K562 (cell line): ENCODE measurements around the gene MBOAT7. TPM values are rescaled to one million over a fixed set of nuclear protein-coding genes. Genes with fewer than 3 reads are reported as not detected.

Experiments
- COPS2 ChIP-seq: fragments of 450-650 bp; conservative IDR thresholded peaks from 2 replicates; pipeline ENCODE4 v1.6.1; 2016; ENCODE audit warnings: mild to moderate bottlenecking, moderate library complexity
- E2F6 ChIP-seq, 2 experiments: IDR thresholded peaks; 2 replicates each; pipeline ENCODE4 v1.6.1; 2011; ENCODE audit warnings: borderline replicate concordance in 1 of 2, control low read depth in 1 of 2, low read depth in 1 of 2, low read length in 1 of 2, mild to moderate bottlenecking in 1 of 2, mixed read lengths in 1 of 2, moderate library complexity in 1 of 2; ENCODE audit not compliant: insufficient read depth in 1 of 2, insufficient read length in 1 of 2, poor library complexity in 1 of 2, severe bottlenecking in 1 of 2; ENCODE audit errors: extremely low read depth in 1 of 2
- EP300 ChIP-seq: IDR thresholded peaks from 2 replicates; pipeline ENCODE4 v1.6.1; 2012; ENCODE audit warnings: low read length, improper control_type of control experiment
- HNRNPLL ChIP-seq: fragments of 200-400 bp; formaldehyde crosslinking; IDR thresholded peaks from 2 replicates; pipeline ENCODE4 v1.6.1; 2017; ENCODE audit warnings: low read length, low read depth, mild to moderate bottlenecking; ENCODE audit not compliant: poor library complexity, severe bottlenecking
- KDM5B ChIP-seq: fragments of 200-600 bp; sonication (generic); IDR thresholded peaks from 2 replicates; pipeline ENCODE4 v1.6.1; 2012; ENCODE audit warnings: low read depth, mild to moderate bottlenecking, moderate library complexity, low read length, control low read depth, inconsistent platforms; ENCODE audit not compliant: insufficient replicate concordance
- KLF1 ChIP-seq: fragments of 450-650 bp; IDR thresholded peaks from 2 replicates; pipeline ENCODE4 v1.6.1; 2016; ENCODE audit warnings: missing genetic modification characterization, missing compliant biosample characterization
- MTA3 ChIP-seq: fragments of 450-650 bp; formaldehyde crosslinking; IDR thresholded peaks from 2 replicates; pipeline ENCODE4 v1.6.1; 2017; ENCODE audit warnings: mild to moderate bottlenecking, borderline replicate concordance
- NCOA6 ChIP-seq: fragments of 450-650 bp; IDR thresholded peaks from 2 replicates; pipeline ENCODE4 v1.6.1; 2017; ENCODE audit warnings: mild to moderate bottlenecking
- NR2F6 ChIP-seq: fragments of 450-650 bp; formaldehyde crosslinking; IDR thresholded peaks from 2 replicates; pipeline ENCODE4 v1.4.0; 2020; ENCODE audit warnings: mild to moderate bottlenecking
- NUFIP1 ChIP-seq: fragments of 450-650 bp; IDR thresholded peaks from 2 replicates; pipeline ENCODE4 v1.6.1; 2018; ENCODE audit not compliant: partially characterized antibody
- PREB ChIP-seq: sonication (generic); formaldehyde crosslinking; IDR thresholded peaks from 2 replicates; pipeline ENCODE4 v1.8.1; 2023; ENCODE audit warnings: mild to moderate bottlenecking, missing genetic modification reagents
- SMAD4 ChIP-seq: fragments of 250-450 bp; sonication (Bioruptor Pico); conservative IDR thresholded peaks from 2 replicates; pipeline ENCODE4 v1.8.0; 2021; ENCODE audit warnings: inconsistent platforms, mild to moderate bottlenecking, moderate library complexity
- SUPT5H ChIP-seq: fragments of 450-650 bp; IDR thresholded peaks from 2 replicates; pipeline ENCODE4 v1.6.1; 2016
- TEAD1 ChIP-seq, 2 experiments: fragments of 450-650 bp in 1 of 2; sonication (generic) in 1 of 2; formaldehyde crosslinking; IDR thresholded peaks; 2 replicates each; pipeline versions ENCODE4 v1.4.0 to v1.8.0; 2020 to 2022; ENCODE audit warnings: mild to moderate bottlenecking in 2 of 2, missing genetic modification reagents in 1 of 2
- ZNF263 ChIP-seq: sonication (generic); formaldehyde crosslinking; IDR thresholded peaks from 2 replicates; pipeline ENCODE4 v1.8.0; 2022; ENCODE audit warnings: mild to moderate bottlenecking, missing genetic modification reagents, borderline replicate concordance
- ZNF282 ChIP-seq: sonication (generic); formaldehyde crosslinking; IDR thresholded peaks from 2 replicates; pipeline ENCODE4 v1.8.1; 2023; ENCODE audit warnings: missing genetic modification reagents
- ZNF696 ChIP-seq: fragments of 250-450 bp; sonication (Bioruptor Pico); conservative IDR thresholded peaks from 2 replicates; pipeline ENCODE4 v1.4.0; 2020; ENCODE audit warnings: mild to moderate bottlenecking, moderate library complexity
- ZNF717 ChIP-seq: fragments of 250-450 bp; sonication (Bioruptor Pico); IDR thresholded peaks from 2 replicates; pipeline ENCODE4 v1.5.0; 2021
- polyA plus RNA-seq, 8 experiments: library from polyadenylated mRNA; depleted of rRNA in 4 of 8; stranded (reverse) in 5 of 8; unstranded in 3 of 8; fragments of >200 nt; fragmentation: Nextera tagmentation in 2 of 8; fragmentation: Illumina TruSeq in 1 of 8; extraction: Ambion mirVana in 2 of 8; extraction: Trizol in 1 of 8; gene quantifications; 2 replicates each; pipeline versions ENCODE4 v1.2.1 to v1.2.3, GENCODE V29; 2011 to 2014; ENCODE audit warnings: inconsistent platforms in 1 of 8, missing spikeins in 1 of 8
- total RNA-seq, 7 experiments: library from RNA; depleted of rRNA in 6 of 7; stranded (reverse); fragments of >200 nt in 6 of 7; fragmentation: Illumina TruSeq in 2 of 7; extraction: Trizol in 2 of 7; gene quantifications; 2 replicates each; pipeline versions ENCODE4 v1.2.1 to v1.2.3, GENCODE V29; 2011 to 2021; ENCODE audit warnings: low replicate concordance in 1 of 7
- TF ChIP-seq, protein P1 (sequence below): fragments of 450-650 bp; formaldehyde crosslinking; IDR thresholded peaks from 2 replicates; pipeline ENCODE4 v1.4.0; 2020; ENCODE audit warnings: mild to moderate bottlenecking, moderate library complexity
- TF ChIP-seq, protein P2 (sequence below): fragments of 450-650 bp; IDR thresholded peaks from 2 replicates; pipeline ENCODE4 v1.6.1; 2018; ENCODE audit not compliant: partially characterized antibody

MBOAT7 gene
- total and polyA plus RNA-seq, 9 of the 15 experiments (the other 6 are each of a cell fraction or from before 2014, with no cell fraction given), result 1.4 to 153 (median 56.1) TPM

DNA sequence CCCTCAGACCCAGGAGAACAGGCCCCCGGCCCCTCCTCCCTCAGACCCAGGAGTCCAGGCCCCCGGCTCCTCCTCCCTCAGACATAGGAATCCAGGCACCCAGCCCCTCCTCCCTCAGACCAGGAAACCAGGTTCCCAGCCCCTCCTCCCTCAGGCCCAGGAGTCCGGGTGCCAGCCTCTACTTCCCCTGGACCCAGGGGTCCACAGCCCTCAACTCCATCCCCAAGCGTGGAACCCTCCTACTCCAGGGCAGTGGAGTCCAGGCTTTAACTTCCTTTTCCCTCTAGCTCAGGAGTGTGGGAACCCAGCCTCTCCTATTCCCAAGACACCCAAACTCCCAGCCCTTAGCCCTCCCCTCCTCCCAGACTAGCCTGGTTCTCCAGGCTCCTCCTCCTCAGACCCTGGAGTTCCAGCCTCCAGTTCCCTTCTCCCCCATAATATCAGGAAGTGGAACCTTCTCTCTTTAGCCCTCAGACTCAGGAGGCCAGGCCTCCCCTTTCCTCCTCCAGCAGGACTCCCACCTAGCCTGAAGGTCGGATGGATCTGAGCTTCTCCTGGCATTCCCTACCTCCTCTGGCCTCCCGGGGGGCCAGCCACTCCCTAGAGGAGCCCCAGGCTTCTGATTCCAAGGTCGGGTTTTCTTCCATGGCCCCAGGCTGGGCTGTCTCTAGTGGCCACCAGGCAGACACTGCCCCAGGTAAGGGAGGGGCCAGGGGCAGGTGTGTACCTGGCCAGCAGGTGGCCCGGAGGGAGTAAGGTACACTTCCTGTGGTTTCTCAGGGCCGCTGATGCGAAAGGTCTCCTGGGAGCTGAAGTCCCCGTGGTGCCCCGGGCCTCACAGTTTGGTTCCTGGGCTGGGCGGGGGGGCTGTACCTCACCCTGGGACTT lies 16.7 kb downstream of the MBOAT7 start, which contains the start of gene TMC4 (continued):
- TF ChIP-seq, protein P1, sequence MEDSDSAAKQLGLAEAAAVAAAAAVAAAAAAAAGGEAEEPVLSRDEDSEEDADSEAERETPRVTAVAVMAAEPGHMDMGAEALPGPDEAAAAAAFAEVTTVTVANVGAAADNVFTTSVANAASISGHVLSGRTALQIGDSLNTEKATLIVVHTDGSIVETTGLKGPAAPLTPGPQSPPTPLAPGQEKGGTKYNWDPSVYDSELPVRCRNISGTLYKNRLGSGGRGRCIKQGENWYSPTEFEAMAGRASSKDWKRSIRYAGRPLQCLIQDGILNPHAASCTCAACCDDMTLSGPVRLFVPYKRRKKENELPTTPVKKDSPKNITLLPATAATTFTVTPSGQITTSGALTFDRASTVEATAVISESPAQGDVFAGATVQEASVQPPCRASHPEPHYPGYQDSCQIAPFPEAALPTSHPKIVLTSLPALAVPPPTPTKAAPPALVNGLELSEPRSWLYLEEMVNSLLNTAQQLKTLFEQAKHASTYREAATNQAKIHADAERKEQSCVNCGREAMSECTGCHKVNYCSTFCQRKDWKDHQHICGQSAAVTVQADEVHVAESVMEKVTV (CRISPR knock-in tag), result no peak
- TF ChIP-seq, protein P2, sequence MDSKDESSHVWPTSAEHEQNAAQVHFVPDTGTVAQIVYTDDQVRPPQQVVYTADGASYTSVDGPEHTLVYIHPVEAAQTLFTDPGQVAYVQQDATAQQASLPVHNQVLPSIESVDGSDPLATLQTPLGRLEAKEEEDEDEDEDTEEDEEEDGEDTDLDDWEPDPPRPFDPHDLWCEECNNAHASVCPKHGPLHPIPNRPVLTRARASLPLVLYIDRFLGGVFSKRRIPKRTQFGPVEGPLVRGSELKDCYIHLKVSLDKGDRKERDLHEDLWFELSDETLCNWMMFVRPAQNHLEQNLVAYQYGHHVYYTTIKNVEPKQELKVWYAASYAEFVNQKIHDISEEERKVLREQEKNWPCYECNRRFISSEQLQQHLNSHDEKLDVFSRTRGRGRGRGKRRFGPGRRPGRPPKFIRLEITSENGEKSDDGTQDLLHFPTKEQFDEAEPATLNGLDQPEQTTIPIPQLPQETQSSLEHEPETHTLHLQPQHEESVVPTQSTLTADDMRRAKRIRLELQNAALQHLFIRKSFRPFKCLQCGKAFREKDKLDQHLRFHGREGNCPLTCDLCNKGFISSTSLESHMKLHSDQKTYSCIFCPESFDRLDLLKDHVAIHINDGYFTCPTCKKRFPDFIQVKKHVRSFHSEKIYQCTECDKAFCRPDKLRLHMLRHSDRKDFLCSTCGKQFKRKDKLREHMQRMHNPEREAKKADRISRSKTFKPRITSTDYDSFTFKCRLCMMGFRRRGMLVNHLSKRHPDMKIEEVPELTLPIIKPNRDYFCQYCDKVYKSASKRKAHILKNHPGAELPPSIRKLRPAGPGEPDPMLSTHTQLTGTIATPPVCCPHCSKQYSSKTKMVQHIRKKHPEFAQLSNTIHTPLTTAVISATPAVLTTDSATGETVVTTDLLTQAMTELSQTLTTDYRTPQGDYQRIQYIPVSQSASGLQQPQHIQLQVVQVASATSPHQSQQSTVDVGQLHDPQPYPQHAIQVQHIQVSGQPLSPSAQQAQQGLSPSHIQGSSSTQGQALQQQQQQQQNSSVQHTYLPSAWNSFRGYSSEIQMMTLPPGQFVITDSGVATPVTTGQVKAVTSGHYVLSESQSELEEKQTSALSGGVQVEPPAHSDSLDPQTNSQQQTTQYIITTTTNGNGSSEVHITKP, result peak; percentile 60
- TF ChIP-seq ZNF717 (CRISPR knock-in tag) (no peak), MTA3 (no peak), ZNF282 (CRISPR knock-in tag) (no peak), NUFIP1 (no peak), ZNF263 (CRISPR knock-in tag) (no peak), KDM5B (no peak), SMAD4 (no peak), NR2F6 (CRISPR knock-in tag) (no peak), SUPT5H (peak; percentile 59; the same call in 1 of the 2 replicates), ZNF696 (CRISPR knock-in tag) (no peak), PREB (CRISPR knock-in tag) (no peak), COPS2 (no peak), HNRNPLL (no peak), EP300 (no peak), TEAD1 (CRISPR knock-in tag; IDR thresholded peaks at IDR 0.05) (no peak), KLF1 (no peak), NCOA6 (no peak), E2F6 (IDR thresholded peaks at IDR 0.05; ENCODE audit: borderline replicate concordance in 1 of 2, extremely low read depth in 1 of 2, insufficient read depth in 1 of 2, insufficient read length in 1 of 2, low read depth in 1 of 2, low read length in 1 of 2, poor library complexity in 1 of 2, severe bottlenecking in 1 of 2) (no peak)
